Forelimb muscle (tissue), 1 donor: ENCODE results near the gene PPIL1. TPM values are rescaled to one million over a fixed set of nuclear protein-coding genes. Genes with fewer than 3 reads are reported as not detected.

Source experiments
- DNase-seq: peaks from one replicate; pipeline ENCODE4 v3.0.0-alpha.2; 2013; ENCODE audit warnings: low read depth
- polyA plus RNA-seq: library from polyadenylated mRNA; unstranded; fragments of 120-200 nt; gene quantifications from one replicate; pipeline ENCODE4 v1.2.1, GENCODE V29; 2013; ENCODE audit not compliant: insufficient read length

Gene PPIL1
- polyA plus RNA-seq, 1 donor = 35.0 TPM

DNA sequence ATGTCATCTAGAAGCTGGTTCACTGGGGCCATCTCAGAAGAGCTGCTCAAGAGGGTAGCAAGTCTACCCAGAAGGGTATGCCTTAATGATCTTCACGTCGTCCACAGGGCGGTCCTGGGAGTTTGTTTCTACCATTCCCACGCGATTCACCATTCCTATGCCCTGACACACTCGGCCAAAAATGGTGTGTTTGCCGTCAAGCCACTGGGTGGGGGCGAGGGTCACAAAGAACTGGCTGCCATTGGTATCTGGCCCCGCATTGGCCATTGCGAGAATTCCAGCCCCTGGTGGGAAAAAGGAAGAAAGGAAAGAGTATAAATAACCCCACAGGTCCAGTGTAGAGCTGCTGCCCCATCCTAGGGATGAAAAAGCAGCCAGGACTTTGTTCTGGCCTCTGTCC lies 18.9 kb downstream of the PPIL1 start:
- no peak for DNase-seq

DNA sequence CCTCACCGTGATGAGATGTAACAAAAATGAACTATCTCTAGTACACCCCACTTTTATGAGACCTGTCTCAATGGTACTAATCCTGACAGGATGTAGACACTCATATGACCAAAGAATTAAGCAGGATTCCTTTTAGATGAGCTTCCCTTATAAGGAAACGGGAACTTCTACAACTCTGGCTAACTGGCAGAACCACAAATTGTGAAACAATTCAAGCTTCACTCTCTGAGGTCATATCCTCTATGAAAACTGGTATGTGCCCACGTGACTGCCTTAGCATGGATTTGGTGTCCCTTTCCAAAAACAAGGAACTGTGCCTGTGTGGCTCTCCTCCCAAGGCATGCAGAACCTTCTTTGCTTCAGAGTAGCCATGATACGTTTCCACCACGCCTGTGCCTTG lies 21.3 kb downstream of the PPIL1 start:
- DNase-seq = no peak

DNA sequence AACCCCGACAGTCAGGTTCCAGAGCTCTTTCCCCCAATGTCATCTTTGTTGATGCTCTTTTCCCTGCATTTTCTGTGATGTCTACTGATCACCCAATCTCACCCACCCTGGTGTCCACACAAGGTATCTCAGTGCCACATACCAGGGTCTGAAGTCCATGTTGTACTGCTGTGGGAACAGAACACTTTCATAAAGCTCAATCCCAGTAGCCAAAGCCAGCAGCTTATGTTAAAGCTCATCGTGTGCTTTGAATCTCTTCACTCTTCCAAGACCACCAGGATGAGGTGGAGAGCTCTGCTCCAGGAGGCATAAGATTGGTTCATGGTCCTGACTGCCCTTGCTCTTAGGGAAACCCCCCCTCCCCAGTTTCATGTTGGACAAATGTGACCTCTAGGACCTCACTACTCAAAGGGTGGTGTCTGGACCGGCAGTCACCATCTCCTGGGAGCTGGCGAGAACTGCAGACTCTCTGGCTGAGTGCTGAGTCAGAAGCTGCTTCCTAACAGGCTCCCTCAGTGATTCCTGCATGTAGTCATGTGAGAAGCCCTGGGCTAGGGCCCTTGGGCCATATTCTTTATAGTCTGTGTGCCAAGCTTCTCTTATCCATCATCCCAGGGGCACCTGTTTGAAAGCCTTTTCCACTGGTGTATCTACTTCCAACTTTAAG lies 22.0 kb downstream of the PPIL1 start:
- no peak for DNase-seq

- DNase-seq = no peak
Observed at GRCh38 chr6:36851626-36852025, 23.0 kb downstream of the PPIL1 start.

DNA sequence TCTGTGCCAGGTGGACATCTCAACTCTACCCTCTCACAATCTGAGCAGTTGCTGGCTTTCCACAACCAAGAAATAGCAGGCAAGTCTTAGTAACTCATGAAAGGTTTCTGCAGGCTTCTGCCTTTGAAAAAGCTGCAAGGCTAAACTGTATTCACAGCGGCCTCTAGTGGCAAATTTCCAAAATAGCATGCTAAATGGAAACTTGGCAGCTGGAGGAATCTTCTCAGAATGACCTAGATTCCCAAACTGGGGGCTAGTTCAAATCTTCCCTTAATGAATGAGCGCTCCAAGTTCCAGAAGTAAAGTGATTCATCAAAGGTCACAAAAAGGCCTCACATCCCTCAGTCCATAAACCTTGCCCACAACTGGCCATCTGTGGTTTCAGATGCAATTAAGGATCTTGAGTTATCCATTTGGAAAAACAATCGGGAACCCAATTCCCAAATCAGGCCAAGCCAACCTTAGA lies 23.4 kb downstream of the PPIL1 start:
- peak; percentile 62 for DNase-seq

GRCh38 chr6:36850021-36850420 lies 24.6 kb downstream of the PPIL1 start:
- DNase-seq = no peak

- DNase-seq = no peak
Observed at GRCh38 chr6:36848658-36849441, 25.8 kb downstream of the PPIL1 start.

- DNase-seq = no peak
Observed at GRCh38 chr6:36847991-36848390, 26.6 kb downstream of the PPIL1 start.

DNA sequence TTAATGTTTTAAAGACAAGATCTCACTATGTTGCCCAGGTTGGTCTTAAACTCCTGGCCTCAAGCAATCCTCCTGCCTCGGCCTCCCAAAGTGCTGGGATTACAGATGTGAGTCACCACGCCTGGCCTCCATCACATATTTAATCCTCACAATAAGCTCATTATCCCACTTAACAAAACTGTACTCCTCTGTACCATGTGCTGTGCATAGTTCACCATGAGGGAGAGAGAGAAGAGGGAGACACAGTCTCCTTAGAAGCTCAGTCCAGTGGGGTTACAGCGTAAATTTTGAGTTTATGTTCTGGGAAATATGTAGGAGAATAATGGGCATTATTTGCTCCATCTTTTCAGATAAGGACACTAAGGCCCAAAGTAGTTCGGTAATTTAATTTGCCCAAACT lies 27.5 kb downstream of the PPIL1 start:
- no peak for DNase-seq

DNA sequence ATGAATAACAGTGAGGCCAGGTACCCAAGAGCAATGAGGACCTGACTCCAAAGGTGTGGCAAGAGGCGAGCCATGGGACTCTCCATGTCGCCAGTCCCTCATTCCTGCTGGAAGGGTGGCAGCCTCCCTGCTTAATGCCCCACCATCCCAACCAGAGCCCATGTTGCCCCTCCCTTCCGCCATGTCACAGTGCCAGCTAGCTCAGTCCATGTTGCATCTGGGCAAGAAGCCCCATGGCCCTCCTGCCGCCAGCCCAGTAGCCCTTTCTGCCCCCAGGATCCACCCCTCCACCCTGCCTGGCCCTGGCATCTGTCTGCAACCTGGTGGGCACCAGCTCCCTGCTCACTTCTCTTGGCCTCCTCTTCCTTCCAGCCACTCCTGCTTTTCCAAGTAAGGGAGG lies 29.4 kb downstream of the PPIL1 start:
- no peak for DNase-seq

- no peak for DNase-seq
Observed at GRCh38 chr6:36844232-36845170, 30.1 kb downstream of the PPIL1 start.

DNA sequence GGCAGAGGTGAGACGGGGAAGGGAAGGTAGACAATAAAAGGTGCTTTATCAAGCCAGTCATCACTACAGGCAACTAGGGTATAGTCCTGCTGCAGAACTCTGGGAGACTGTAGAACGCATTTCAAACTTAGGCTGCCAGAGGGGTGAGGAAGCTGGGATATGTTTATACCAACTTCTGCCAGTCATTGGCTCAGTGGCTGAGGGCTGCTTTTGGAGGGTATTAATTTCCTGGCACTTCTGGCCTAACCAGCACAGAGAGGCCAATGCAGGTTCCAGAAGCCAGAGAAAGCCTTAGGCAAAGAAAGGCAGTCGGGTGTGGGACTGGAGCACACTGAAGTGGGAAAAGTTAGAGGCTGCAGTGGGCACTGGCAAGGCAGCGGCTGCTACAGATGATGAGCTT lies 31.4 kb downstream of the PPIL1 start:
- DNase-seq = no peak

GRCh38 chr6:36841756-36842155 lies 32.8 kb downstream of the PPIL1 start:
- no peak for DNase-seq

GRCh38 chr6:36840432-36841403 lies 33.9 kb downstream of the PPIL1 start:
- no peak for DNase-seq

DNA sequence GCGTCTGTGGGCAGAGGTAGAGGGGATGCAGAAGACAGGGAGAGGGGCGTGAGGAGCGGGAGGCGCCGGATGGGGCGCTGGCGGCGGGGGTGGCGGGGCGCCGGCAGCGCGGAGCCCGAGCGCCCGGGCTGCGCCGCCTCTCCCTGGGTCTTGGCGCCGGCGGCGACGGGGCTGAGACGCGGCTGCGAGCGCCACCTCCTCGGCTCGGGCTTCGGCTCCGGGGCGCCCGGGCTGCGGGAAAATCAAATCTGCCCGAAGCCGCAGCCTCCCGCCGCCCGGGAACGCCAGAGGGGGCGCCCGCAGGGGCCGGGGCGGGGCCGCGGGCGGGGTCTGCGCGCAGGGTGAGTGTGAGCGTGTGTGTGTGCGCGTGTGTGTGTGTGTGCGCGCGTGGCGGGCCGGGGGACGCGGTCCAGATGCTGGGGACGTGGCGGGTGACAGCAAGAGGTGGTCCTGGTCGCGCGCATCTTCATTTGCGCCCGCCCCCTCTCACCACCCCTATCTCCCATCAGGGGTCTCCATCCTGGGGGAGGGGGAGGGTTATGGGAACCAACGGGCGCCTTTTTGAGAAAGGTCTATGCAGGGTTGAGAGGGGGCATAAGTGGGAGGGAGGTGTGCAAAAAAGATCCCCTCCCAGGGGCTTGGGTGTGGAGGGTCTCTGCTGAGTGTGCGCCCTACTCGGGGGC lies 34.7 kb downstream of the PPIL1 start:
- DNase-seq = no peak

- no peak for DNase-seq
Observed at GRCh38 chr6:36838896-36839748, 35.5 kb downstream of the PPIL1 start, which contains the start of gene CPNE5. CPNE5 (minus strand) TSS chr6:36839444; CDS start chr6:36839377, 67 bp downstream.

DNA sequence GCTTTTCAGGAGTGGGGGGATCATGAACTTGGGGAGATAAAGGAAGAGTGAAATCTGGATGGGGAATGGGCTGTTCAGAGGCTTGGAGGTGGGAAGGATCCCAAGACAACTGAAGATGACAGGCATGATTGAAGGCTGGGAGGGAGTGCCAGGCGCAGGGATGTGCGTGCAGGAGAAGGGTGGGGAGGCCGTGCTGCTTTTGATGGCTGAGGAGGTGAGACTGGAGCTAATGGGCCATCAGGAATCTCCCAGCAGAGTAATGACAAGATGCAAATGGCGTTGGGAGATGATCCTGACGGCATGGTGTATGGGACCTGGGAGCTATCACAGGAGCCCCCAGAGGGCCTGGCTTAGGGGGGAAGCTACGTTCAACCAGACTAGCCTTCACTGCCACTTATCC lies 36.9 kb downstream of the PPIL1 start:
- no peak for DNase-seq

DNA sequence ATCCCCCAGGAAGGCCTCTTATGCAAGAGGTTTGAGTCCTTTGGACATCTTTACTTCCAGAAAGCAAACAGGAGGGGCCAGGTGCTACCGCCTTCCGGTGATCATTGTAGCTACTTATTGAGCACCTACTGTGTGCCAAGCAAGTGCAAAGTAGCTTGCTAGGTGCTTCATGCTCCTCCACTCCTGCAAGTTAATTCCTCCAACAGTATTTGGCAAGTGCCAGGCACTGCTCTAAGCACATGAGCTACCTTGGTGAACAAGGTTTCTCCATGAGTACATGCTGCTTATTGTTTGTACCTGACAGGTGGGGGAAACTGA lies 37.6 kb downstream of the PPIL1 start:
- no peak for DNase-seq
